NOMO-1 treated with dmso at 0.1 percent for 144 hours (cell line): ENCODE measurements around the gene SPTBN4.
"Not testable (repeated sequence)": the region's sequence is repeated elsewhere in the genome, so short reads cannot be mapped to it uniquely, and the experiment has no call there.

ENCODE experiments used
- DNase-seq: peaks from one replicate; lab custom pipeline; 2025; ENCODE audit not compliant: unreplicated experiment; lab: John Stamatoyannopoulos, UW

SPTBN4 gene

DNA sequence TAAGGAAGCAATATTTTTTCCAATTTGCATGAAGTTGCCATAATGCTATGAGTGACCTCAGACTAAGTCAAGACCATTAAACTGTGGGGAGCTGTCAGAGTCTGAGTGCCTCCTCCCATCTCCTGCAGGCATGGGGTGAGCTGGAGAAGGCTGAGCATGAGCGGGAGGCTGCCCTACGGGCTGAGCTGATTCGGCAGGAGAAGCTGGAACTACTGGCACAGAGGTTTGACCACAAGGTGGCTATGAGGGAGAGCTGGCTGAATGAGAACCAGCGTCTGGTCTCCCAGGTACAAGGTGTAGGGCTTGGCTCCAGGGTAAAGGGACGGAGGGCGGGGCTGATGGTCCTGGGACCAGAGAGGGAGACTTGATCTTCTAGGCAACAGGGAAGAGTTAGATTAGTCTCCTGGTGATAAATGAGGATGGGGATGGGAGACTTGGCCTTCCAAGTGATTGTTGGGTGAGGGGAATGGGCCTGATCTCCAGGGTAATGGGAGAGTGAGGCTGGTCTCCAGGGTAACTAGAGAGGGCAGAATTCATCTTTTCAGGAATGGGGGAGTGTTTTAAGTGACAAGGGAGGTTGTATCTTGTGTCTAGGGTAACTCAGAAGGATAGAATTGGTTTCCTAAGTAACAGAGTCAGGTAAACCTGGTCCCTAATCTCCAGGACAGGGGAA, 36.0 kb downstream of the SPTBN4 start:
- DNase-seq = no peak

DNA sequence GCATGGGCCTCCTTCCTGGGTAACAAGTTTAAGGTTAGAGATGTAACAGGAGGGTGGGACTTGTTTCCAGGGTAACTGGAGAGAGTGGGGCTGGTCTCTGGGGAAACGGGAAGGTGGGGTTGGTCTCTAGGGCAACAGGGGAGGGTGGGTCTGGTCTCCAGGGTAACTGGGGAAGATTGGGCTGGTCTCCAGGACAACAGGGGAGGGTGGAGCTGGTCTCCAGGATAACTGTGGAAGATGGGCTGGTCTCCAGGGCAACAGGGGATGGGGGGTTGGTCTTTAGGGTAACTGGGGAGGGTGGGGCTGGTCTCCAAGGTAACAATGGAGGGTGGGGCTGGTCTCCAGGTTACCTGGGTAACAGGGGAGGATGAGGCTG, 36.5 kb downstream of the SPTBN4 start:
- no peak for DNase-seq

DNA sequence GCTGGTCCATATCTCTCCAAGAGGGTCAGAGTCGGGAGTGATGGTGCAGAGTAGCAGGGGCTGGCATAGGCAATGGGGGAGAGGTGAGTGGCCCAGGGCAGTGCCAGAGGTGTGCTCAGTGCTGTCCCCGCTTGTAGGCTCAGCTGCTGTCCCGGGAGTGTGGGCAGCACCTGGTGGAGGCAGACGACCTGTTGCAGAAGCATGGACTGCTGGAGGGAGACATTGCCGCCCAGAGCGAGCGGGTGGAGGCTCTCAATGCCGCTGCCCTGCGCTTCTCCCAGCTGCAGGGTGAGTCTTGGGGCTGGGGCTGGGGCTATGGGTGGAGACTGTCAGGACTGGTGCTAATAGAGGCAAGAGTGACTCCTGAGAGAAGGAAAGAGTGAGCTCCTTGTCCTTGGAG, 39.3 kb downstream of the SPTBN4 start:
- DNase-seq = no peak

DNA sequence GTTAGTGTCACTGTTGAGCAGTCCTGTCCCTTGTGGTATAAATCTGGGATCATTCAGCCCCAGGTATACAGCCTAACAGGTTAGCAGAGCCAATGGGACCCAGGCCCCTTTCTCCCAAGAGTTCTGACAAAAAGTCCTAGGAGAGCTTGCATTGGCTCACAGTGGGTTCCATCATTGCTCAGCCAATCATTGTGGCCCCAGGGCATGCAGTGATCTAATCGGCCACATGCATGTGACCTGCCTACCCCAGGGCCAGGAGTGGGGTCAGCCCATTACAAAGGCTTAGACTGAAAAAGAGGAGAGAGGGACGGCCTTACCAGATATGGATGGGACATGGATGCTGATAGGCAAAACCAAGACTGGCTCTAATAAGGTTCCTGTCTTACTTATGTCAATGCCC, 41.1 kb downstream of the SPTBN4 start:
- DNase-seq = no peak

DNA sequence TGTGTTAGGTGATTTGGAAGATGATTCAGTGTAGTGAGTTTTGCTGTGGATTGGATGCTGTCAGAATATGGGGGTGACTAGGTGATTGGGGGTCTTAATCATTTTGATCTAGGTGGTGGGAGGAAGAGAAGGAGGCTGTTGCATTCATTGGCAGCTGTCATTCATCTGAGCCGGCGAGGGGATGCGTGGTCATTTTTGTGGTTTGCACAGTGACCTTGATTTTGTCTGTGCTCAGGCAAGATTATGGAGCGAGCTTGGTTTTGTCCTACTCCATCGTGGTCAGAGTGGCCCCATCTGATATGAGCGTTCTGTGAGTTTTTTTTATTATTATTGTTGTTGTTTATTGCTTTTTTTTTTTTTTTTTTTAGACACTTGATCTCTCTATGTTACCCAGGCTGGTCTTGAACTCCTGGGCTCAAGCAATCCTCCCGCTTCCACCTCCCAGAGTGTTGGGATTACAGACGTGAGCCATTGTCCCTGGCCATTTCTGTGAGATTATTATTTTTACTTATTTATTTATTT, 42.0 kb downstream of the SPTBN4 start:
- DNase-seq = no peak

DNA sequence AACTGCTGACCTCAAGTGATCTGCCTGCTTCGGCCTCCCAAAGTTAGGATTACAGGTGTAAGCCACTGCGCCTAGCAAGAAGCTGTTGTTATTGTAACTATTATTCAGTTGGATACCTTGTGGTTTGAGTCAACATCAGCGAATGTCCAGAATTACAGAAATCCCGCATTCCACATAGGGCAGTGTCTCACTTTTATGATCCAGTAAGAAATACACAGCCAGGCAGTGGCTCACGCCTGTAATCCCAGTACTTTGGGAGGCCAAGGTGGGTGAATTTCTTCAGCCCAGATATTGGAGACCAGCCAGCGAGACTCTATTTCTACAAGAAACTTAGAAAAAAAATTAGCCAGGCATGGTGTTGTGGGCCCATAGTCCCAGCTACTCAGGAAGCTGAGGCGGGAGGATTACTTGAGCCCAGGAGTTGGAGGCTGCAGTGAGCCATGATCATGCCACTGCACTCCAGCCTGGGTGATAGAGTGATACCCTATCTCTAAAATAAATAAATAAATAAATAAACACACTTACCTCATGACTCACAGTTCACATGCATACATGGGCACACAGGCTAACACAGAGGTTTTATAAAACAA, 43.8 kb downstream of the SPTBN4 start:
- DNase-seq = no peak

DNA sequence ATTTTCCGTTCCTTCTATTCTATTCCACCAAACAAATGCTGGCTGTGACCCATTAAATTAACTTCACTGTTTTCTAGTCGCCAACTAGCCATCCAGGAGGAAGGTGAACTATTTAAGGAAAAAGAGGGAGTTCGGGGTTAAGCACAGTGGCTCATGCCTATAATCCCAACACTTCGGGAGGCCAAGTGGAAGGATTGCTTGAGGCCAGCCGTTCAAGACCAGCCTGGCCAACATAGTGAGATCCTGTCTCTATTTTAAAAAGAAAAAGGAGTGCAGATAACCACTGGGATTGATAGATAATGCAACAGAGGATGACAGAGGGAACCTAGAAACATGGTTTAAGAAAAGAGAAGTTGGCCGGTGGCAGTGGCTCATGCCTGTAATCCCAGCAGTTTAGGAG, 44.7 kb downstream of the SPTBN4 start:
- DNase-seq = no peak

DNA sequence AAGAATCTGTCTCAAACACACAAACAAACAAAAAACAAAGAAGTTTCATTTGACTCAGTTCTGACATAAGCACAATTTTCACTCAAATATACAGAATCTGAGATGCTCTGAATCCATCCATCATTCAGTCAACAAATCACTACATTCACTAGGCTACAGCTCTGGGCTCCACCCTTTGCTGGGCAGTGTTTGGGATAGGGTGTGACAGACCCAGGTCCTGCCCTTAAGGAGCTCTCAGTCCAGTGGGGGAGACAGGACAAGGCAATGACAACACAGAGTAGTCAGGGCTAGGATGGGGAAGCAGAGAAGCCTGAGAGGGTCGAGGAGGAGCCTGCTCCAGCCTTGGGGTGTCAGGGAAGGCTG, 45.3 kb downstream of the SPTBN4 start:
- DNase-seq = no peak

DNA sequence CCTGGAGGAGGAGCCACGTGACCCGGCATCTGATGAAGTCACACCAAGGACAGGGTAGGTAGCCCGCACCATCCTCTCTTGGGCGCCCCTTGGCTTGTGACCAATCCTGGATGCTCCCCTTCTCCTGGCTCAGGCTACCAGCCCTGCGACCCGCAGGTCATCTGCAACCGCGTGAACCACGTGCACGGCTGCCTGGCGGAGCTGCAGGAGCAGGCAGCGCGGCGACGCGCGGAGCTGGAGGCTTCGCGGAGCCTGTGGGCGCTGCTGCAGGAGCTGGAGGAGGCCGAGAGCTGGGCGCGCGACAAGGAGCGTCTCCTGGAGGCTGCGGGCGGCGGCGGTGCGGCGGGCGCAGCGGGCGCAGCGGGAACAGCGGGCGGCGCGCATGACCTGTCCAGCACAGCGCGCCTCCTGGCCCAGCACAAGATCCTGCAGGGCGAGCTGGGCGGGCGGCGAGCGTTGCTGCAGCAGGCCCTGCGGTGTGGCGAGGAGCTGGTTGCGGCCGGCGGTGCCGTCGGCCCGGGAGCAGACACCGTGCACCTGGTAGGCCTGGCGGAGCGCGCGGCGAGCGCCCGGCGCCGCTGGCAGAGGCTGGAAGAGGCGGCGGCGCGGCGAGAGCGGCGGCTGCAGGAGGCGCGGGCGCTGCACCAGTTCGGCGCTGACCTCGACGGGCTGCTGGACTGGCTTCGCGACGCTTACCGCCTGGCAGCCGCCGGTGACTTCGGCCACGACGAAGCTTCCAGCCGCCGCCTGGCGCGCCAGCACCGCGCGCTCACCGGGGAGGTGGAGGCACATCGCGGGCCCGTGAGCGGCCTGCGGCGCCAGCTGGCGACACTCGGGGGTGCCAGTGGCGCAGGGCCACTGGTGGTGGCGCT, 45.9 kb downstream of the SPTBN4 start:
- DNase-seq = no peak

DNA sequence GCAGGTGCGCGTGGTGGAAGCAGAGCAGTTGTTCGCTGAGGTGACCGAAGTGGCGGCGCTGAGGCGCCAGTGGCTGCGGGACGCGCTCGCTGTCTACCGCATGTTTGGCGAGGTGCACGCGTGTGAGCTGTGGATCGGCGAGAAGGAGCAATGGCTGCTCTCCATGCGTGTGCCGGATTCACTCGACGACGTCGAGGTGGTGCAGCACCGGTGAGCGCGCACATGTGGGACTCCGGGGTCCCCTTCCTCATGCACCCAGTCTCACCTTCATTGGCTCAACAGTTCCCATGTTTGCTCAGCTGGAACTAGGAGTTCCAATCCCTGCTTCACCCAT, 46.5 kb downstream of the SPTBN4 start:
- no peak for DNase-seq

DNA sequence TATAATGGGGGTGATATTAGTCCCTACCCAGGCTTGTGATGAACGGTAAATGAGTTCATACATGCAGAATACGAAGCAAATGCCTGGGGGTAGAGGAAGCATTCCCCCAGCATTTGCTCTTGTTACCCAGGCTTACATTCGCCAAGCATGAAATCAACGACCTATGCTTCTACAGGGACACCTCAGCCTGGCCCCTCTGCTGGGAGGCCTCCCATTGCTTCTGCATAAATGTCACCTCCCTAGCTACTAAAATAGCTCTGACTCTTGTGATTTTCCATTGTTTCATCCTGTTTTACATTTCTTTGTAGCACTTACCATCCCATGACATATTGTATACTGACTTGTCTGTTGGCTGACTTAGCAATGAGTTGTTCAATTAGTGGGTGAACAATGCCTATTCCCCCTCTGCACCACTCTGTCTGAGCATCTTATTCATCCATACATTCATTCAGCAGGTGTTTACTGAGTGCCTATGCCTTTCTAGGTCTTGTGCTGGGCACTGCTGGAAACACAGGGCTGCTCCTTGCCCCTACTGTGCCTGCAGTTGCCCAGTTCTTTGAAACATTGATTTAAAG, 47.0 kb downstream of the SPTBN4 start:
- DNase-seq = no peak

DNA sequence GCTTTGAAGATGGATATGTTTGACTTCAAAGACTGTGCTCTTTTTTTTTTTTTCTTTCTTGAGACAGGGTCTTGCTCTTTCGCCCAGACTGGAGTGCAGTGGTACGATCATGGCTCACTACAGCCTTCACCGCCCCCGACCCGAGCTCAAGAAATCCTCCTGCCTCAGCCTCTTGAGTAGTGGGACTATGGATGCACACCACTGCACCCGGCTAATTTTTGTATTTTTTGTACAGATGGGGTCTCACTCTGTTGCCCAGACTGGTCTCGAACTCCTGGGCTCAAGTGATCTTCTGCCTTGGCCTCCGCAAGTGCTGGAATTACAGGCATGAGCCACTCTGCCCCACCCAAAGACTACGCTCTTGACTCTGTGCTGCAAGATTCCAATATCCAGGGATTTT, 50.4 kb downstream of the SPTBN4 start:
- no peak for DNase-seq

DNA sequence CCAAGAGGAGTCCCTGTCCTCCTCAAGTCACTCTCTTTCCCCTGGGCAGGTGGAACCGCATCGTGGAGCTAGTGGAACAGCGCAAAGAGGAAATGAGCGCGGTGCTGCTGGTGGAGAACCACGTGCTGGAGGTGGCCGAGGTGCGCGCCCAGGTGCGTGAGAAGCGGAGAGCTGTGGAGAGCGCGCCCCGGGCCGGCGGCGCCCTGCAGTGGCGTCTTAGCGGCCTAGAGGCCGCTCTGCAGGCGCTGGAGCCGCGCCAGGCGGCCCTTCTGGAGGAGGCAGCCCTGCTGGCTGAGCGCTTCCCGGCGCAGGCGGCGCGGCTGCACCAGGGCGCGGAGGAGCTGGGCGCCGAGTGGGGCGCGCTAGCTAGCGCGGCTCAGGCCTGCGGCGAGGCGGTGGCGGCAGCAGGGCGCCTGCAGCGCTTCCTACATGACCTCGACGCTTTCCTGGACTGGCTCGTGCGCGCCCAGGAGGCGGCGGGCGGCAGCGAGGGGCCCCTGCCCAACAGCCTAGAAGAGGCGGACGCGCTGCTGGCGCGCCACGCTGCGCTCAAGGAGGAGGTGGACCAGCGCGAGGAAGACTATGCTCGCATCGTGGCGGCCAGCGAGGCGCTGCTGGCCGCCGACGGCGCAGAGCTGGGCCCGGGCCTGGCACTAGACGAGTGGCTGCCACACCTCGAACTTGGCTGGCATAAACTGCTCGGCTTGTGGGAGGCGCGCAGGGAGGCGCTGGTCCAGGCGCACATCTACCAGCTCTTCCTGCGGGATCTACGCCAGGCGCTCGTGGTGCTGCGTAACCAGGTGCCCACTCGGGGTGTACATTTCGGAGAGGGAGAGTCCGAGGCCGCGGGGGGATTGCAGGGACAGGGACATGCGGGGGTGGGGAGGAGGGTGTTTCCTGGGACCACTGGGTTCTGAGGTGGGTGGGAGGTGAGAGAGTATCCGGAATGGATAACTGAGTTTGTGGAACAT, 52.8 kb downstream of the SPTBN4 start:
- no peak for DNase-seq

DNA sequence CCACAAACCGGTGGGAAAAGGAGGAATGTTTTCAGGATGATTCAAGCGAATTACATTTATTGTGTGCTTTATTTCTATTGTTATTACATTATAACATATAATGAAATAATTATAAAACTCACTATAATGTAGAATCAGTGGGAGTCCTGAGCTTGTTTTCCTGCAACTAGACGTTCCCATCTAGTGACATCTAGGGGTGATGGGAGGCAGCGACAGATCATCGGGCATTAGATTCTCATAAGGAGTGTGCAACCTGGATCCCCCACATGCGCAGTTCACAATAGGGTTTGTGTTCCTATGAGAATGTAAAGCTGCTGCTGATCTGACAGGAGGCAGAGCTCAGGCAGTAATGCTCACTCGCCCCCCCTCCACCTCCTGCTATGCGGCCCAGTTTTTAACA, 54.5 kb downstream of the SPTBN4 start:
- DNase-seq = no peak

DNA sequence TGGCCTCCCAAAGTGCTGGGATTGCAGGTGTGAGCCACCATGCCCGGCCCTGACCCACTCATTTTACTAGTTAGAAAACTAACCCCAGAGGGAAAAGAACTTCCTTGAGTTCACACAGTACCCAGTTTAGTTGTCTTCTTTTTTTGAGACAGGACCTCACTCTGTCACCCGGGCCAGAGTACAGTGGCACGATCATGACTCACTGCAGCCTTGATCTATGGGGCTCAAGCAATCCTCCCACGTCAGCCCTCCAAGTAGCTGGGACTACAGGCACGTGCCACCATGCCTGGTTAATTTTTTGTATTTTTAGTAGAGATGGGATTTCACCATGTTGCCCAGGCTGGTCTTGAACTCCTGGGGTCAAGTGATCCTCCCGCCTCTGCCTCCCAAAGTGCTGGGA, 55.1 kb downstream of the SPTBN4 start:
- not testable (repeated sequence) for DNase-seq

DNA sequence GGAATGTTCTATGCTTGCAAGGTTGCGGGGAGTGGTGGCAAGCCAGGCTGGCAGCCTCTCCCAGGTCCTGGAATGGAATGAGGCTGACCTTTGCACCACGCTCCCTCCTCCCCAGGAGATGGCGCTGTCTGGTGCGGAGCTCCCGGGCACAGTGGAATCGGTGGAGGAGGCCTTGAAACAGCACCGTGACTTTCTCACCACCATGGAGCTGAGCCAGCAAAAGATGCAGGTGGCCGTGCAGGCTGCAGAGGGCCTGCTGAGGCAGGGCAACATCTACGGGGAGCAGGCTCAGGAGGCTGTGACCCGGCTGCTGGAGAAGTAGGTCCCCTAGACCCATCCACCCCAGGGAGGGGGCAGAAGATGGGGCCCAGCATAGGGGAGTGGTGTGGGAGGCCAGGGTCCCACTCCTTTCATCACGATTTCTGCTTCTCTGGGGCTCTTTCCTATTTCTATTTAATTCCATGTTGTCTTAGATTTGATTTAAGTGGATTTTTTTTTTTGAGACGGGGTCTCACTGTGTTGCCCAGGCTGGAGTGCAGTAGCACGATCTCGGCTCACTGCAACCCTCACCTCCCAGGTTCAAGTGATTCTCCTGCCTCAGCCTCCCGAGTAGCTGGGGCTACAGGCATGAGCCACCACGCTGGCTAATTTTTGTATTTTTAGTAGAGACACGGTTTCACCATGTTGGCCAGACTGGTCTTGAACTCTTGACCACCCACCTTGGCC, 56.7 kb downstream of the SPTBN4 start:
- DNase-seq = peak; percentile 3

DNA sequence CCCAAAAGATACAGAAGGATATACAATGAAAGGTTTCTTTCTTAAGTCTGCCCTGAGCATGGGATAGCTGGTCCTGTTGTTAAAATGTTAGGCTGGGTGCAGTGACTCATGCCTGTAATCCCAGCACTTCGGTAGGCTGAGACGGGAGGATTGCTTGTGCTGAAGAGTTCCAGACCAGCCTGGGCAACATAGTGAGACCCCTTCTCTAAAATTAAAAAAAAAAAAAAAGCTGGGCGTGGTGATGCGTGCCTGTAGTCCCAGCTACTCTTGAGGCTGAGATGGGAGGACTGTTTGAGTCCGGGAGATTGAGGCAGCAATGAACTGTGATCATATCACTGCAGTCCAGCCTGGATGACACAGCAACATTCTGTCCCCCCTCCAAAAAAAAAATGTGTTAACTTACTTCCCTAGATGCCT, 57.3 kb downstream of the SPTBN4 start:
- DNase-seq = no peak

DNA sequence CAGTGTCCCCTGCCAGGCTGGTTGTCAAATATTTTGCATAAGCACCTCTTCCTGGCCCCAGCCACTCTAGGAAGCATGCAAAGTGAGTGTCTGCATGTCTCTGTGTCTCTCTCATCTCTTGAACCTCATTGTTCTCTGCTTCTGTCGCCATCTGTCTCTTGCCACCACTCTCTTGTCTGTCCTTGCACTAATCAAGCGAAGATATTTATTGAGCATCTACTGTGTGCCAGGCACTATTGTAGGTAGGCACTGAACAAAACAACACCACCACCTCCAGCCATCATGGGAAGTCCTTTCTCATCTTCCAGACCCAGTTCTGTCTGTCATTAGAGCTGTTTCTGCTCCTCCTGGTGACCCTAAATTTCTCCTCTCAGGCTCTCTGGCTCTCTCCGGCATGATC, 57.9 kb downstream of the SPTBN4 start:
- DNase-seq = no peak

DNA sequence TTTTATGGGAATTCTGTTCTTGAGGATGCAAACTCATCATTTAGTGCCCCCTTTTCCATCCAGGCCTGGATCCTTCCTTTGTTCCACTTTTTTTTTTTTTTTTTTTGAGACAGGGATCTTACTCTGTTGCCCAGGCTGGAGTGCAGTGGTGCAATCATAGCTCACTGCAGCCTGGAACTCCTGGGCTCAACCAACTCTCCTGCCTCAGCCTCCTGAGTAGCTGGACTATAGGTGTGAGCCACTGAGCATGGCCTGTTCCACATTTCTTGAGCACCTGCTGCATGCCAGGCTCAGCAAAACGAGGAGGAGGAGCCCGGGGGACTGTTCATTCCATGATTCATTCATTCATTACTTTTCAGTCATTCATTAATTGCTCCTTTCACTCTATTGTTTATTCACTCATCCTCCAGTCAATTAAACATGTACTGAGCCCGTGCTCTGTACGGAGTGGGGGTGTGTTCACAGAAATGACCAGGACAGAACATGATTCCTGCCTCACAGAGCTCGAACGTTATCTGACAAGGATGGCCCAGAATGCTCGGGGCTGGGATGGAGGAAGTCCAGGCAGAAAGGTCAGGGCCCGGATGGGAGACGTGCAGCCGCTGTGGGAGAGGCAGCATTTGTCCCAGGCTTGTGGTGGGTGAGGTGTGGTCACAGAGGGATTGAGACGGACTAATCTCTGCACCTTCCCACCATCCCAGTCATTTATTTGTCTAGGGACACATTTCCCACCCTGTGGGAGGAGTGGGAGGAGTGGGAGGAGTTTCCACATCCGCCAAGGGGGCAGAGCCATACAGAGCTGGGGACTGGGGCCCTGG, 58.6 kb downstream of the SPTBN4 start:
- no peak for DNase-seq
